SH-SY5Y (cell line): ENCODE measurements around the gene RNF39.

Experiments used
- GATA2 ChIP-seq: IDR thresholded peaks from 2 replicates; pipeline ENCODE4 v1.6.1; 2011; ENCODE audit warnings: mild to moderate bottlenecking, low read depth, low read length
- GATA3 ChIP-seq: IDR thresholded peaks from 2 replicates; pipeline ENCODE4 v1.6.1; 2011; ENCODE audit warnings: low read depth, mild to moderate bottlenecking, low read length, moderate library complexity

Gene RNF39, protein sequence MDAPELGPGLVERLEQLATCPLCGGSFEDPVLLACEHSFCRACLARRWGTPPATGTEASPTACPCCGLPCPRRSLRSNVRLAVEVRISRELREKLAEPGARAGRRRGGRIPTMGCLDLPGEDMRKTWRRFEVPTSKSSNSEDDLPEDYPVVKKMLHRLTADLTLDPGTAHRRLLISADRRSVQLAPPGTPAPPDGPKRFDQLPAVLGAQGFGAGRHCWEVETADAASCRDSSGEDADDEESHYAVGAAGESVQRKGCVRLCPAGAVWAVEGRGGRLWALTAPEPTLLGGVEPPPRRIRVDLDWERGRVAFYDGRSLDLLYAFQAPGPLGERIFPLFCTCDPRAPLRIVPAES

DNA sequence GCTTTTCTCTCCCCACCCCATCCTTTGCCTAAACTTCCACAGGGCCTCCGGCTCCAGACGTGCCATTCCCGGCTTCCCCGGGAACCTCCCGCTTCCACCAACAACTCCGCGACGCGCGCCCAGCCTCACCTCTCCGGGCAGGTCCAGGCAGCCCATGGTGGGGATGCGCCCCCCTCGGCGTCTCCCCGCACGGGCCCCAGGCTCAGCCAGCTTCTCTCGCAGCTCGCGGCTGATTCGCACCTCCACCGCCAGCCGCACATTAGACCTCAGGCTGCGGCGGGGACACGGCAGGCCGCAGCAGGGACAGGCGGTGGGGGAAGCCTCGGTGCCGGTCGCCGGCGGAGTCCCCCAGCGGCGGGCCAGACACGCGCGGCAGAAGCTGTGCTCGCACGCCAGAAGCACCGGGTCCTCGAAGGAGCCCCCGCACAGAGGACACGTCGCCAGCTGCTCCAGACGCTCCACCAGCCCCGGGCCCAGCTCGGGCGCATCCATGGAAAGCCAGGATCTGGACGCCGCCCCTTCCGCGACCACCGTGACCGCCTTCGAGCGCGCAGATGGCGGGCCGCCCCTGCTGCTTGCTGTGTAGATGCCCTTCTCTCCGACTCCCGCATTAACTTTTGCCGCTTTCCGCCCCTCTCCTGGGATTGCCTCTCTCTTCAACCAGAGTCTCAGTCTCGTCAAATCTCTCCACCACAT is at the start of gene RNF39:
Gene RNF39 (minus strand): TSS at position 676 of the 696 bp plus-strand sequence. CDS start 184 bp downstream, at position 492.
- TF ChIP-seq GATA3 (no peak), GATA2 (no peak)

DNA sequence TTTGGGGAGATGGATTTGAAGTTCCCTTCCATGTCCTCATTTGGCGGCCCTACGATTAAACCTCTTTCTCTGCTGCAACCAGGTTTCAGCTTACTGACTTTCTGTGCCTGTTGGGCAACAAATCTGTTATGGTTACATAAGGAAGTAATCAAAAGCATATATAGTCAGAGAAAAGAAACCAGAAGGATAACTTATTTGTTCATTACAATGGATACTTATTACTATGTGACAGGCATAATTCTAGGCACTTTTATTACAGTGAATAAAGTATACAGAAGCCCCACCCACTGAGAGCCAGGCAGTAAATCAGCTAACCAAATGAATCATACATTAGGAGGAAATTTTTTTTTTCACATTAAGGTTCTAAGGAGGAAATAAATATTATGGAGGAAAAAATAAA is 46.9 kb upstream of the RNF39 start:
- TF ChIP-seq GATA3 (no peak), GATA2 (no peak)

DNA sequence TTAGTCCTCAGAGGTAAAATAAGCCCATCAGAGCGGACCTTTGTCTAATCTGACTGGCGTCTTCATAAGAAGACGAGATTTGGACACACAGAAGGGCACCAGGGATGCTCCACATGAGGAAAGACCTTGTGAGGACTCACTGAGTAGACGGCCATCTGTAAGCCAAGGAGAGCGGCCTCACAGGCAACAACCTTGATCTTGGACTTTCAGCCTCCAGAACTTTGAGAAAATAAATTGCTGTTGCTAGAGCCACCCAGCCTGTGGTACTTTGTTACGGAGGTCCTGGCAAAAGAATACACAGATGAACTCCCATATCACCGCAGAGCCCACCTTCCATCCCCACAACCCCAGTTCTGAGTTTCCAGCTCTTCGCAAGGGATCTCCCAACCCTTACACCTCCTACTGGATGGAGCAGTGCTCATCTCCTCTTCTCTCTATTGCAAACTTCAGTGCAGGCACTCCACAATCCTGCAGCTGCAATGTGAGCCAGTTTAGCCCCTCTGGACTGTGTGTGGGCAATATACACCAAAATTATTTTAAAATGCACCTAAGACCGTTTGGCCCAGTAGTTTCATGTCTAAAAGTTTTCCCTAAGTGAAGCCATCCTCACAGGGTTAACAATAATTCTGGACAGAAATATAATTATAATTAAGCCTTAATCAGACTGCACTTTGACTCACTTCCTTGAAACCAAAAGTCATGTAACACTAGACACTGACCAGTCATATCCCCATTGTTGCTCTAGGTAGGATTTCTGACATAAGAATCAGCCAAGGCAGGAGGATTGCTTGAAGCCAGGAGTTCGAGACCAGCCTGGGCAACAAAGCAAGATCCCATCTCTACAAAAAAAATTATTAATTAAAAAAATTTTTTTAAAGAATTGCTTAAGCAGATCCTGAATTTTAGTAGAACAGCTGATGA is 46.1 kb upstream of the RNF39 start:
- TF ChIP-seq GATA2: no peak
- no peak for TF ChIP-seq GATA3

DNA sequence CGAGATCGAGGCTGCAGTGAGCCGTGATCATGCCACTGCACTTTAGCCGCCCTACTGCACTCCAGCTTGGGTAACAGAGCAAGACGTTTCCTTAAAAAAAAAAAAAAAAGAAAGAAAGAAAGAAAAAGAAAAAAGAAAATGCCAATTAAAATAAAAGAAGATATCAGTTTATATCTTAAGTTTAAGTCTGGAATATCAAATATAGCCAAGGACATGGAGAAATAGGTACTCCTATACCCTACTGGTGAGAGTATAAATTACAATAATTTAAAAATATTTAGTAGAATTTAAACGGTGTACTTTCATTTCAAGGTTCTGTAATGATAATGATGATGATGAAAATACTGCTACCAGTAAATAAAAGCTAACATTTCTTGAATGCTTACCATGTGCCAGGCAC is 41.2 kb upstream of the RNF39 start:
- TF ChIP-seq GATA2: no peak
- TF ChIP-seq GATA3: no peak

DNA sequence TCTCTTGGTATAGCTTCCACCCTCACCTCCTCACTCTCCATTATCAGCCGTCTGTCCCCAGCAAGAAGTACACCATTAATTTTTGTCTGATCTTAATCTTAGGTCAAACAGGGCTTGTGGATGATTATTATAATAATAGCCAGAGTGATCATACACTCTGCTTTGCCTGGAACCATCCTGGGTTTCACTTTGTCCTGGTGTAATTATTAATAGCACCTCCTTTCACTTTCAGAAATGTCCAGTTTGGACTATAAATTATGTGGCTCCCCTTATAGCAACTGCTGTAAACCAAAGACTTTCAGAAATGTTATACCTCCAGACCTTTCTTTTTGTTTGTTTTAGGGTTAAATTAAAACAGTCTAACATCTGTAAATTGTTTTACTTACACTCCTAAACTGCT is 38.3 kb upstream of the RNF39 start:
- TF ChIP-seq GATA2: no peak
- TF ChIP-seq GATA3: no peak

DNA sequence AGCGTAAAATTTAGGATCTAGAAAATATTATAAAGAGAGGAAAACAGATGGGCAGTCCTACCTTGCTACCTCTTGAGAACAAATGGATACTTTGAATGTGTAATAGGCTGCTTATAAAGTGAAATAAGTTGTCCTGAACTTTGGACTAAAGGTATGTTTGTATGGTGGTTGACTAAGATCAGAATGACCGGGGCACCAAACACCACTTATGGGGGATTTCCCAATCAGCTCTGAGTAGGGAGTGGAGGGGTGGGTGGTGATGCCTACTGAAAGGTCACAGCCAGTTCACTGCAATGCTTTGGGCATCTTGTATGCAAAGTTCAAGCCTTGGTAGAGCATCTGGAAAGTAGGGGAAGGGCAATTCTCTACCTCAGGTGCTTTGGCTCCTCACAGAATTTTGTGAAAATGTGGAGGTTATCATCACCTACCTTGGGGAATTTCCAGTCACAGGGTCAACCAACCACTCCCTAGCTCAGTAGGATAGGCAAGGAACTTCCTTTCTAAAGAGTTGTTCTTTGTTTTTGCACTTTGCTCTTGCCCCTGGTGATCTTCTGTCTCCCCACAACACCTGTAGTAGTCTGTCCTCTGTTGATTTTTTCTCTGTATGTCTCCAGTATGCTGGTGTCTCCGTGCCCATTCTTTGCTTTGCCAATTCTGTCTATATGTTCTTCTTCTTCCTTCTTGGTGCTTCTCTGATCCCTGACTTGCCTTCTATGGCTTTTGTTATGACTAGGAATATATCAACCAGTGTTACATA is 37.6 kb upstream of the RNF39 start, which contains the start of gene TRIM31:
Gene TRIM31 (minus strand): TSS at position 88 of the 757 bp plus-strand sequence. CDS start 285 bp downstream, outside the sequence.
- TF ChIP-seq GATA2 (no peak), GATA3 (no peak)

DNA sequence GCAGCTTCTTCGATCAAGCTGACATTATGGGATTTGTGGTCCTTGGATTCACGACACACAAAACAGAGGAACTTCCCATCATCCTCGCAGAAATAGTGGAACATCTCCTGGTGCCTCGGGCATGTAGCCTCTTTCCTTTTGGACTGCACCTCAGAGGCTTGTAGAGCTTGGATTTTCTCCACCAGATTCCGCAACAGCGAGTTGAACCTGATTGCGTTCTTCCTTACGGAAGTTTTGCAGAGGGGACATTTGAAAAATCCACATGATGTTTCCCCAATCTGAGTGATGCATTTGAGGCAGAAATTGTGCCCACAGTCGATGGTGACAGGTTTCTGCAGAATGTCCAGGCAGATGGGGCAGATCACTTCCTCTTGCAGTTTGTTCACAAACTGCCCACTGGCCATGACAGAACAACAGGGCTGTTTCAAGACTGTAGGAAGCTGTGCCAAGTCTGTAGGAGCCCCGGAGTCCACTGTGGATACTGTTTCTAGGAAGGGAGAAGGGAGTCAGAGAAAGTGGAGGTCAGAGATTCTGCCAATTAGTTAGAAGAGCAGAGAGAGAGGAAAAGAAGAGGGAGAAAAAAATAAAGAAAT is 36.9 kb upstream of the RNF39 start:
- TF ChIP-seq GATA2: no peak
- no peak for TF ChIP-seq GATA3

DNA sequence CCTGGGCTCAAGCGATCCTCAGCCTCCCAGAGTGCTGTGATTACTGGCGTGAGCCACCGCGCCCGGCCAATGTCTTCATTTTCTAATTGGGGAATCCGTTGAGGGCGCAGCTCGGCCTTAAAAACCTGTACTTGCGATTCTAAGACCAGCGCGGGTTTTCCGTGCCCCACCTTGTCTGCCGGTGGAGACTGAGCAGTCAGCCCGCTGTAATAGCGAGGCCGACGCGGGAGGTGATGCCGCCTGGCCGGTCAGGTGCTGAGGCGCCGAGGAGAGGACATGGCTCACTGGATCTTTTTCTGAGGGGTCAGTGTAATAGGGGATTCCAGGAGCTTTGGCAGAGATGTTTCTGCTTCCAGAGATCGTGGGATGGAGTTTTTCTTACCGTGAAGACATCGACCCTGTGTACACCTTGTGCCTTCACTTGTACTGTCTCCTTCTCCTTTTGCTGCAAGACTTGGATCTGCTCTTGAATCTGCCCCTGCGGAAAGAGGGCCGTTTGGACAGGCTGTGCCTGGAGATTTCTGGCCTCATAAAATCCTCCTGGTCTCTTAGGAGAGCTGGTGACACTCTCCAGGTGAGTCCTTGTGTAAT is 35.8 kb upstream of the RNF39 start:
- TF ChIP-seq GATA2 (no peak), GATA3 (no peak)

DNA sequence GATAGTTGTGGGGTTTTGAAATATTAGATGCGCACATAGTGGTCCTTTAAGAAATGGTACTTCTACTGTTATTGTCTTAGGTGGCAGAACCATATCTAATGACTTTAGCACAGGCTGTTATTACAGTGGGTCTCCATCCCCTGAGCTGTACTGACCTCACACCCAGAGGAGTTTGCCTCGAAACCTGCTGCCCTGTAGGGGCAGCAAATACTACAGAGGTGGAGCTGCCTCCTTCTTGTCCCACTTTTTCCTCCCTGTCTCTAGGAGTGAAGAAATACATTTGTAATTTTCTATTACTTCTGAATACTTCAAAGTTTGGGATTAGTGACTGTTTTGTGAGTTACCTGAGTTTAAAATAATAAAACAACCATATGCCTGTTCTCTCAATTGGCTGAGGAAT is 29.1 kb upstream of the RNF39 start:
- TF ChIP-seq GATA2 (no peak), GATA3 (no peak)

DNA sequence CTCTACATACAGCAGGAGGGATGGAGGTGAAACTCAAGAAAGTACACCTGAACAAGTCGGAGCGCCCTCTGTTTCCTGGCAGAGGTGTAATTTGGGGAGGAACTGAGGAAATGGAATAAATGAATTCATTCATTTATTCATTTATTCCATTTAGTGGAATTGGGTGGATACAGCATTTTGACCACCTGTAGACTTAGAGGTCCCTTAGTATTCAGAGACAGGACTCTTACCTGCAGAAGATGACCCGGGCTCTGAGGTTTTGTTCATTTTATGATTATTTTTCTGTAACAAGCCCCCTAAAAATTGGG is 28.3 kb upstream of the RNF39 start:
- TF ChIP-seq GATA3 (no peak), GATA2 (no peak)

DNA sequence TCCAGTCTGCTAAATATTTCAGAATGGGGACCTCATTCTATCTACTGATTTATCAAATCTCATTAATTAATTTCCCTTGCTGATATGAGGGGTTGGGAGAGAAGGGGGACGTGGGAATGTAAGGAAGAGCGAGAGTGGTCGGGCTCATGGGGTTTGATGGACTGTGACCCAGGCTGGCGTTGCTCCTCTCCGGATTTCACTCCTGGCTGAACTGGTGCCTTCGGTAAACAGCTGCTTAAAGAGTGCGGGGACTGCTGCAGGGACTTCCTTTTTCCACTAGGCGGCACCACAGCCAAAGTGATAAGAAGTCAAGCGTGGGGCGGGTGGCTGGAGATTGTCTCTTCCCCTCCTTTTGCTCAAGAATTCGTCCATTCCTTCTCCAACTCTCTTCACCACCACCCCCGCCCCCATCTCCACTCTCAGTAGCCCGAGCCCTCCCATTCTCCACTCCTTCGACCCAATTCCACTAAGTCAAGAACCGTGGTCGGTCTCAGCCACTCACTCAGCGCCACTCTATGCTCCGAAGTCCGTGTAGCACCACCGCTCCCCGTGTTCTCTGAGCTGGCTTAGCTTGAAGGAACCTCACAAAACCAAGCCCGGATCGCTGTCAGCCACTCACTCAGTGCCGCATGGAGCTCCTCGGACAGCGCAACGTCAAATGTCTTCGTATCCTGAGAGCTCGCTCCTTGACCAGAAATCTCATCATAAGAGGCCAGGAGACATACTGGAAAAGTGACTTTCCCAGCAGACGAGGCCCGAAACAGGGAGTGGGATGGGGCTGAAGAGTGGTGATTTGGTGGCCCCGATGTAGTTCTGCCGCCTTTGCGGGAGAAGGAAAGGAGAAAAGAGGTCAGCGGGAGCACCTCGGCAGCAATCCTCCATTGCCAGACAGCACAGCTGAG is 27.7 kb upstream of the RNF39 start:
- no peak for TF ChIP-seq GATA2

DNA sequence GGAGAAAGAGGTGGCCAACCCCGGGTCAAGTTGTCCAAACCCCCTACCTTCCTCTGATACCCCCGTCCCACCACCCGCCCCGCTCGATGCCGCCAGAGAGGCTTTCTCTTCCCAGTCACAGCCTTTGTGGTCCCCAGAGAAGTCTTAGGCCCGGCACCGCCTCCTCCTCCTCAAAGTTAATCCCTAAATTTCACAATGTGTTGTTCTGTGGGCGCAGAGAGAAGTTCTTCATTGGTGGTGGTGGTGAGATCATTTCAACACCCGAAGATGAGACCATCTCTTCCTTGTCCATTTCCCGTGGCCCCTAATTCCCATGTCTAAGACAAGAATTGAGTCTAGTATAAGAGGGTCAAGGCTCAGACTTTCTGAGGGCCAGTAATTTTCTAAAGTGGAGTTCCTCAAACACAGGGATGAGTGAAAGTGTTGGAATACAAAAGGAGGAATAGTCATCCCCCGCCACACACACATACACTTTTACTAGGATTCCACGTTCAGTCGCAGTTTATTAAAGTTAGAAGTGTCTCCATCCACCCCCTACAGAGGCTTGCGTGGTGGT is 26.9 kb upstream of the RNF39 start:
- TF ChIP-seq GATA3: no peak
